GM19372 (cell line): ENCODE measurements around the gene KDM6B.
"Not testable (repeated sequence)": the region's sequence is repeated elsewhere in the genome, so short reads cannot be mapped to it uniquely, and the experiment has no call there.

Source experiments
- ATAC-seq: cut with Tn5 transposase; IDR thresholded peaks from one replicate; pipeline ENCODE4 v1.9.1; 2021; ENCODE audit warnings: mild to moderate bottlenecking, low read depth, moderate library complexity; ENCODE audit not compliant: unreplicated experiment

The KDM6B gene

GRCh38 chr17:7862692-7863437, 28.8 kb downstream of the KDM6B start:
- no peak for ATAC-seq

DNA sequence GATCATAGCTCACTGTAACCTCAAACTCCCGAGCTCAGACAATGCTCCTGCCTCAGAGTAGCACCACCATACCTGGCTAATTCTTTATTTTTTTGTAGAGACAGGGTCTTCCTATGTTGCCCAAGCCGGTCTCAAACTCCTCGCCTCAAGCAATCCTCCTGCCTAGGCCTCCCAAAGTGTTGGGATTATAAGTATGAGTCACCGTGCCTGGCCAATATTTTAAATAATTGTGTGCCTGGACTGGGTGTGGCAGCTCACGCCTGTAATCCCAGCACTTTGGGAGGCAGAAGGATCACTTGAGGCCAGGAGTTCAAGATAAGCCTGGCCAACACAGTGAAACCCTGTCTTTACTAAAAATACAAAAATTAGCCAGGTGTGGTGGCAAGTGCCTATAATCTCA, 30.4 kb downstream of the KDM6B start:
- ATAC-seq: not testable (repeated sequence)

DNA sequence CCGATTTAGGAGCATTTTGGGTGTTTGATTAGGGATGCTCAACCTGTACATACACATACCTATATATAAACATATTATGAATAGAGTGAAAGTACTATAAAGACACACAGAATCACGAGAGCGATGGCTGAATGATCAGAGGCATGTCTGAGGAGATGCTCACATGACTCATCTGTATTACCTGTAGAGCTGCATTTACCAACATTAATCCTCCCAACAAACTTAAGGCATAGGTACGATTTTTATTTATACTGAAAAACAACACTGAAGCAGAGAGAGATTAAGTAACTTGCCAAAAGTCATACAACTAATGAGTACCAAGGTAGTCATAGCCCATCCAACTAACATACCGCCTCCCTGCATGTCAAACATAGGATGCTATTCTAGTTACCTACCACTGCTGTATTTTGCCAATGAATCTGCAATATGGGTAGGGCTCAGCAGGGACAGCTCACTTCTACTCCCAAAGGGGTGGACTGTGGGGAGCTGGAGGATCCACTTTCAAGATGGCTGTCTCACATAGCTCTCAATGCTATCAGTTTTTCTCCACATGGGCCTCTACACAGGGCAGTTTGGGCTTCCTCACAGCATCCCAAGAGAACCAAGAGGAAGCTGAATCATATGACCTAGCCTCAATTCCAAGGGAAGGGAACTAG, 31.1 kb downstream of the KDM6B start:
- ATAC-seq: no peak

DNA sequence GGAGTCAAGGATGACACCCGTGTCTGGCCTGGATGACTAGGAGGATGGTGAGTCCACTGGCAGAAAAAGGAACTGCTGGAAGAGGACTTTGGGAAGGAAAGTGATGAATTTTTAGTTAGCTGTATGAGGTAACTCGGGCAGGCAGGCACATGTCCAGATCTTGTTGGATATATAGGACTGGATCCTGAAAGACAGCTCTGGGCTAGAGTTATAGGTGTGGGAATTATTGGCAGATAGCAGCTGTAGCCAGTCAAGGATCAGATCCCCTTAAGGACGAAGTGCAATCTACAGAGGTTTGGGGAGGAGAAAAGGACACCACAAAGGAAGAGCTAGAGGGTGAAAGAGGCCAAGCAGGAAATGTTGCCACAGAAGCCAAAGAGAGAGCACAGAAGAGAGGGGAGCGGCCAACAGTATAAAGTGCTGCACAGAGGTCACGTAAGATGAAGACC, 33.9 kb downstream of the KDM6B start:
- no peak for ATAC-seq

- ATAC-seq: no peak
Measured at GRCh38 chr17:7873051-7873450, 39.0 kb downstream of the KDM6B start.

- ATAC-seq: no peak
Measured at GRCh38 chr17:7875804-7876370, 41.9 kb downstream of the KDM6B start.

GRCh38 chr17:7878234-7878633, 44.2 kb downstream of the KDM6B start:
- no peak for ATAC-seq

- ATAC-seq: no peak
Measured at GRCh38 chr17:7880076-7880868, 46.3 kb downstream of the KDM6B start.

GRCh38 chr17:7881276-7882054, 47.4 kb downstream of the KDM6B start:
- no peak for ATAC-seq

DNA sequence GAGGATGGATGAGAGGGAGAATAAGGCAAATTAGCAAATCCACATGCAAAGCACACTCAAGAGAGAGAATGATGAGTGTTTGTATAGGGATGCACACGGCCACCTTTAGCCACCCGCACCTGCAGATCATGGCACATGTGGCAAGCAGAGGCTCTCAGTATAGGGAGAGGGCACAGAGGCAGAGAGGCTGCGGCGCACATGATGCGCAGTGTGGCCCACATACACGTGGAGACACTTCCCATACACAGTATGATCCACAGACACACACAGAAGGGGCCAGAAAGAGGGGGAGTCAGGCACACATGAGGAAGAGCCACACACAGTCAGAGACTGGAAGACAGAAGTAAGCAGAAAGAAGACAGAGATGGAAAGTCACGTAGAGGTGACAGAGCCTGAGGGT, 48.1 kb downstream of the KDM6B start:
- no peak for ATAC-seq

- no peak for ATAC-seq
Measured at GRCh38 chr17:7882629-7883028, 48.6 kb downstream of the KDM6B start.
